B cell (primary cell): Measurements from ENCODE around the gene TNNI3K. TPM values are rescaled to one million over a fixed set of nuclear protein-coding genes. Genes with fewer than 3 reads are reported as not detected.

Source experiments
- ATAC-seq: fragments of 200-7000 bp; cut with Tn5 transposase; one replicate; pipeline ENCODE4 v1.10.0; 2021; ENCODE audit warnings: low read depth, mild to moderate bottlenecking, moderate number of reproducible peaks, moderate library complexity
- CTCF ChIA-PET: fragments of 350-600 bp; sonication (Branson Sonifier 250); formaldehyde crosslinking; loops from one replicate; lab custom pipeline; 2021; ENCODE audit warnings: antibody characterized with exemption, inconsistent platforms; lab: Charles Lee
- POLR2A ChIA-PET: fragments of 350-600 bp; sonication (Branson Sonifier 250); formaldehyde crosslinking; loops from one replicate; lab custom pipeline; 2021; ENCODE audit warnings: antibody characterized with exemption; lab: Charles Lee
- DNase-seq: peaks from one replicate; pipeline ENCODE4 v3.0.0; 2013
- H2AFZ ChIP-seq: 2 replicates; pipeline ENCODE4 v1.6.1; 2012; ENCODE audit warnings: mild to moderate bottlenecking, low read depth, low read length; ENCODE audit not compliant: insufficient read depth, poor library complexity, severe bottlenecking
- H3K27ac ChIP-seq, 2 donors: 1 replicate in 1 of 2; 2 replicates in 1 of 2; pipeline ENCODE4 v1.5.1; 2012 to 2013; ENCODE audit warnings: low read length in 2 of 2, mild to moderate bottlenecking in 2 of 2, moderate library complexity in 1 of 2
- H3K27me3 ChIP-seq, 4 experiments: fragments of 200-600 bp in 1 of 4; sonication (generic) in 1 of 4; replicated peaks in 1 of 4; 1 replicate in 2 of 4; 2 replicates in 2 of 4; pipeline versions ENCODE4 v1.6.1 to v1.7.0; 2013 to 2016; ENCODE audit warnings: low read length in 3 of 4, mild to moderate bottlenecking in 2 of 4, mixed read lengths in 1 of 4, moderate library complexity in 1 of 4; ENCODE audit not compliant: insufficient read depth in 4 of 4, control insufficient read depth in 3 of 4; ENCODE audit errors: control extremely low read depth in 1 of 4
- H3K36me3 ChIP-seq, 2 experiments: replicated peaks in 1 of 2; 1 replicate in 1 of 2; 2 replicates in 1 of 2; pipeline versions ENCODE4 v1.6.1 to v1.7.1; 2013; ENCODE audit warnings: low read length in 1 of 2; ENCODE audit not compliant: insufficient read depth in 2 of 2, control insufficient read depth in 1 of 2; ENCODE audit errors: control extremely low read depth in 1 of 2, extremely low read depth in 1 of 2
- H3K4me1 ChIP-seq, 2 donors: fragments of 200-600 bp in 1 of 2; sonication (generic) in 1 of 2; 1 replicate in 1 of 2; 2 replicates in 1 of 2; pipeline versions ENCODE4 v1.5.1 to v1.6.1; 2013 to 2017; ENCODE audit warnings: low read length in 2 of 2; ENCODE audit not compliant: control insufficient read depth in 2 of 2, insufficient read depth in 2 of 2
- H3K4me2 ChIP-seq: replicated peaks from 2 replicates; pipeline ENCODE3; 2012; ENCODE audit warnings: mild to moderate bottlenecking, low read depth, low read length; ENCODE audit not compliant: poor library complexity, severe bottlenecking
- H3K4me3 ChIP-seq, 5 experiments: fragments of 200-600 bp in 1 of 5; sonication (generic) in 1 of 5; 1 replicate in 3 of 5; 2 replicates in 2 of 5; pipeline versions ENCODE4 v1.5.1 to v1.7.0; 2011 to 2016; ENCODE audit warnings: low read length in 4 of 5, mild to moderate bottlenecking in 4 of 5, low read depth in 2 of 5, control low read depth in 1 of 5, moderate library complexity in 1 of 5; ENCODE audit not compliant: insufficient read depth in 1 of 5; ENCODE audit errors: control extremely low read depth in 1 of 5, extremely low read depth in 1 of 5
- H3K79me2 ChIP-seq: fragments of 200-600 bp; sonication (generic); one replicate; pipeline ENCODE4 v1.6.0; 2016; ENCODE audit warnings: low read length; ENCODE audit not compliant: control insufficient read depth, insufficient read depth
- H3K9ac ChIP-seq: fragments of 200-600 bp; sonication (generic); 2 replicates; pipeline ENCODE4 v1.6.1; 2017; ENCODE audit warnings: mild to moderate bottlenecking, low read length, moderate library complexity
- H3K9me3 ChIP-seq, 3 donors: one replicate each; pipeline versions ENCODE4 v1.6.1 to v1.7.1; 2013; ENCODE audit warnings: low read length in 2 of 3; ENCODE audit not compliant: control insufficient read depth in 2 of 3, insufficient read depth in 1 of 3; ENCODE audit errors: control extremely low read depth in 1 of 3
- H4K20me1 ChIP-seq: 2 replicates; pipeline ENCODE4 v1.6.0; 2012; ENCODE audit warnings: mild to moderate bottlenecking, low read length; ENCODE audit not compliant: insufficient read depth, control insufficient read depth, poor library complexity, severe bottlenecking
- H3K27ac Mint-ChIP-seq: one replicate; pipeline ENCODE4 v1.8.0; 2021; ENCODE audit warnings: mixed read lengths
- H3K27me3 Mint-ChIP-seq: one replicate; pipeline ENCODE4 v1.8.0; 2021; ENCODE audit warnings: mixed read lengths
- H3K4me1 Mint-ChIP-seq: one replicate; pipeline ENCODE4 v1.8.0; 2021; ENCODE audit warnings: mixed read lengths
- H3K4me3 Mint-ChIP-seq: one replicate; pipeline ENCODE4 v1.8.0; 2021; ENCODE audit warnings: mixed read lengths
- H3K9me3 Mint-ChIP-seq: one replicate; pipeline ENCODE4 v1.8.0; 2022; ENCODE audit warnings: mixed read lengths; ENCODE audit not compliant: insufficient read depth
- CTCF ChIP-seq: fragments of 200-600 bp; IDR thresholded peaks from one replicate; pipeline ENCODE4 v1.8.0; 2022; ENCODE audit warnings: antibody characterized with exemption, mild to moderate bottlenecking
- EZH2 ChIP-seq: IDR thresholded peaks from 2 replicates; pipeline ENCODE4 v1.6.1; 2012; ENCODE audit warnings: borderline replicate concordance, low read depth, mild to moderate bottlenecking, moderate library complexity, low read length; ENCODE audit not compliant: insufficient read depth, poor library complexity, severe bottlenecking
- WGBS: methylation state at CpG from one replicate; pipeline ENCODE4 v1.1.5; 2013; ENCODE audit warnings: missing lambda C conversion rate; ENCODE audit not compliant: insufficient coverage; 5-methylcytosine and 5-hydroxymethylcytosine counted together
- intact Hi-C: fragments of 100-400 bp; cut with micrococcal nuclease; formaldehyde crosslinking; loops from one replicate; pipeline ENCODE4 v1.10.0; 2022
- polyA plus RNA-seq: library from polyadenylated mRNA; depleted of rRNA; stranded (reverse); fragments of >200 nt; gene quantifications from 2 replicates; pipeline ENCODE4 v1.2.3, GENCODE V29; 2012
- total RNA-seq, 2 donors: library from RNA; stranded (reverse); fragments of 120-200 nt in 1 of 2; gene quantifications; 1 replicate in 1 of 2; 2 replicates in 1 of 2; pipeline versions ENCODE4 v1.2.3 to v1.2.4, GENCODE V29; 2013 to 2022

Gene TNNI3K
- total and polyA plus RNA-seq, 2 donors (not counting 1 experiment from before 2014, with no cell fraction given) = 0.52 to 3.1 TPM

GRCh38 chr1:74471470-74471869 lies 236.3 kb downstream of the TNNI3K start:
- H3K36me3 ChIP-seq = no peaks in the 10 kb centered on the region
- no peaks in the 10 kb centered on the region for H3K27me3 ChIP-seq
- H4K20me1 ChIP-seq = no peaks in the 10 kb centered on the region
- ATAC-seq = no peak
- H3K9me3 ChIP-seq = no peaks in the 10 kb centered on the region
- no peak for DNase-seq
- ChIA-PET POLR2A (no interaction called here), CTCF (no interaction called here)
- no peak overlapping the region for H3K27ac ChIP-seq
- intact Hi-C loops = no loop called here
- no peak overlapping the region for H3K9ac ChIP-seq
- H3K4me2 ChIP-seq = no peak overlapping the region
- no peak overlapping the region for H2AFZ ChIP-seq
- H3K79me2 ChIP-seq = no peaks in the 10 kb centered on the region
- no peak overlapping the region for H3K4me3 Mint-ChIP-seq
- H3K27ac Mint-ChIP-seq = no peak overlapping the region
- WGBS = no CpG with 5 or more reads among the region's 3 CpGs
- no peaks in the 10 kb centered on the region for H3K4me1 ChIP-seq
- H3K9me3 Mint-ChIP-seq = no peaks in the 10 kb centered on the region
- TF ChIP-seq EZH2 (no peak), CTCF (no peak)
- H3K27me3 Mint-ChIP-seq = peaks cover 4% of the 10 kb centered on the region
- no peak overlapping the region for H3K4me3 ChIP-seq
- H3K4me1 Mint-ChIP-seq = no peaks in the 10 kb centered on the region

GRCh38 chr1:74474585-74474984 lies 239.4 kb downstream of the TNNI3K start:
- Histone ChIP-seq H4K20me1 (no peaks in the 10 kb centered on the region), H3K27ac (no peak overlapping the region), H3K4me2 (no peak overlapping the region), H3K9me3 (no peaks in the 10 kb centered on the region), H3K4me1 (no peaks in the 10 kb centered on the region), H2AFZ (no peak overlapping the region), H3K9ac (no peak overlapping the region), H3K4me3 (no peak overlapping the region), H3K79me2 (no peaks in the 10 kb centered on the region), H3K27me3 (no peaks in the 10 kb centered on the region), H3K36me3 (no peaks in the 10 kb centered on the region)
- H3K9me3 Mint-ChIP-seq = no peaks in the 10 kb centered on the region
- intact Hi-C loops = no loop called here
- POLR2A ChIA-PET = no interaction called here
- TF ChIP-seq EZH2 = no peak
- TF ChIP-seq CTCF = no peak
- no peak overlapping the region for H3K4me3 Mint-ChIP-seq
- CTCF ChIA-PET = no interaction called here
- DNase-seq = no peak
- no peak overlapping the region for H3K27ac Mint-ChIP-seq
- ATAC-seq = no peak
- 83% methylated on average over 5 of the region's 6 CpGs for WGBS
- peaks cover 4% of the 10 kb centered on the region for H3K27me3 Mint-ChIP-seq
- no peaks in the 10 kb centered on the region for H3K4me1 Mint-ChIP-seq
